Fibroblast of villous mesenchyme (primary cell): Measurements from ENCODE around the gene CPTP. TPM values are rescaled to one million over a fixed set of nuclear protein-coding genes. Genes with fewer than 3 reads are reported as not detected.
"Not testable (repeated sequence)": the region's sequence is repeated elsewhere in the genome, so short reads cannot be mapped to it uniquely, and the experiment has no call there.

Experiments
- DNase-seq: peaks from one replicate; pipeline ENCODE4 v3.0.0-alpha.2; 2010; ENCODE audit warnings: low read depth
- H3K4me3 ChIP-seq: 2 replicates; pipeline ENCODE4 v1.5.1; 2011; ENCODE audit warnings: low read depth, mild to moderate bottlenecking, low read length
- CTCF ChIP-seq: IDR thresholded peaks from 2 replicates; pipeline ENCODE4 v1.5.1; 2012; ENCODE audit warnings: low read depth, mild to moderate bottlenecking, low read length; ENCODE audit not compliant: insufficient read depth
- total RNA-seq: library from RNA; depleted of rRNA; stranded (reverse); fragments of >200 nt; gene quantifications from 2 replicates; pipeline ENCODE4 v1.2.3, GENCODE V29; 2012

The CPTP gene
- total RNA-seq, 1 donor = 11.7 TPM

GRCh38 chr1:1311107-1312104 is 13.2 kb upstream of the CPTP start:
- DNase-seq = no peak
- TF ChIP-seq CTCF = no peak
- no peak overlapping the region for H3K4me3 ChIP-seq

- TF ChIP-seq CTCF = no peak
- DNase-seq = no peak
- no peak overlapping the region for H3K4me3 ChIP-seq
Measured at GRCh38 chr1:1312450-1313314, 11.9 kb upstream of the CPTP start.

GRCh38 chr1:1313500-1314236 is 10.9 kb upstream of the CPTP start:
- TF ChIP-seq CTCF = no peak
- no peak overlapping the region for H3K4me3 ChIP-seq

GRCh38 chr1:1314237-1314586 is 10.4 kb upstream of the CPTP start:
- no peak overlapping the region for H3K4me3 ChIP-seq
- no peak for TF ChIP-seq CTCF
- no peak for DNase-seq

More at GRCh38 chr1:1313500-1314236, 10.9 kb upstream of the CPTP start:
- no peak for DNase-seq

GRCh38 chr1:1314678-1315335 is 9.8 kb upstream of the CPTP start:
- TF ChIP-seq CTCF = no peak
- no peak for DNase-seq

GRCh38 chr1:1315435-1315954 is 9.1 kb upstream of the CPTP start:
- DNase-seq = no peak
- no peak overlapping the region for H3K4me3 ChIP-seq
- TF ChIP-seq CTCF = no peak

More at GRCh38 chr1:1314678-1315335, 9.8 kb upstream of the CPTP start:
- no peak overlapping the region for H3K4me3 ChIP-seq

- H3K4me3 ChIP-seq, DNase-seq: not testable (repeated sequence)
Measured at GRCh38 chr1:1316199-1316598, 8.4 kb upstream of the CPTP start.
